IPS-11a (cell line): ENCODE measurements around the gene C22orf39.

Experiments
- H3K4me3 ChIP-seq: one replicate; pipeline ENCODE4 v1.5.1; 2013; ENCODE audit warnings: low read depth, low read length, control low read depth

C22orf39 gene

DNA sequence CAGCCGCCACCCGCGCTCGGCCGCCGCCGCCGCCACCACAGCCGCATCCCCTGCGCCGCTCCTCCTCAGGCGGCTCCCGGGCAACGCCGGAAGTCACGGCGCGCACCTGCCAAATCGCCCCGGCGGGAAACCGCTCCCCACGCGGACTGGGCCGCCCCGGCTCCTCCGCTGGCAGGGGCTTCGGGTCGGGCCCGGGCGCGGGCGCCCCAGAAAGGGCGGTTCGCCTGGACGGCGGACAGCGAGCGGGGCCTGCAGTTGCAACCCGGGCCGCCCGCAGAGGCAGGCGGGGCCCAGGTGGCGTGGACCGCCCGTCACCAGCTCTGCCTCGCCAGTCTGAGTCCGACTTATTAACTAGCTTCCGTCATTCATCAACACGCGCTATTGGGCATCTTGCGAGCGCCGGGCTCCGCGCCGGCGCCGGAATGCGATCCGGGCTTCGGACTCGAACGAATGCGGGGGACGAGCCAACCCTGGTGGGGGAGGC, 15.8 kb downstream of the C22orf39 start, which contains the start of gene HIRA:
HIRA (minus strand) TSS at position 85 of the 484 bp plus-strand sequence. CDS start 257 bp downstream, outside the sequence.
- peak within 1 kb of the TSS; percentile 88 for H3K4me3 ChIP-seq

DNA sequence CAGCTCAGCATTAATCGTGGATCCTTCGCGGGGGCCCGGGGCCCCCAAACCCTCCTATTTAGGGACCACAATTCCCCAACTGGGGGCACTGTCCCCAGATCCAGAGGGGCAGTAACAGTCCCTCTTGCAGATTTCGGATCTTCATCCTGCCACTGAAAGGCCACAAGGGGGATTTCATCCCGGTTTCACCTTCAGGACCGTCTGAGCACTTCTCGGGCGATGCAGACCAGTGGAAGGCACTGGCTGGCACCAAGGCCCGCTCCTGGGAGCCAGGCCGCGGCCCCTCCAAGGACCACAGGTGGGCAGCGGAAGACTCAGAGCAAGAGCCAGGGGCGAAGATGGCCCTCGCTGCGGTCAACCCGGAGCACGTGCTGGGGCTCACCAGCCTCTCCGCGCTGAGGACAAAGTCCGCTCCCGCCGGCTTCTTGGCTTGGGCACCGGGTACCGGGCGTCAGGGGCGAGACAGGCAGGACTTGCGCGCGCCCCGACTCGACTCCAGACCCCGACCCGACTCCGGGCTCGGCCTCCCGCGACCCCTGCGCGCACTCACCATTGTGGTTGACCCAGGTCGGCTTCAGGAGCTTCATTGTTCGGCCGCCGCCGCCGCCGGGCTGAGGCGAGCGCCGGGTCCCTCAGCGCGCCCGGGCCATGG, 16.5 kb downstream of the C22orf39 start:
- peak overlapping the region; percentile 85 for H3K4me3 ChIP-seq

DNA sequence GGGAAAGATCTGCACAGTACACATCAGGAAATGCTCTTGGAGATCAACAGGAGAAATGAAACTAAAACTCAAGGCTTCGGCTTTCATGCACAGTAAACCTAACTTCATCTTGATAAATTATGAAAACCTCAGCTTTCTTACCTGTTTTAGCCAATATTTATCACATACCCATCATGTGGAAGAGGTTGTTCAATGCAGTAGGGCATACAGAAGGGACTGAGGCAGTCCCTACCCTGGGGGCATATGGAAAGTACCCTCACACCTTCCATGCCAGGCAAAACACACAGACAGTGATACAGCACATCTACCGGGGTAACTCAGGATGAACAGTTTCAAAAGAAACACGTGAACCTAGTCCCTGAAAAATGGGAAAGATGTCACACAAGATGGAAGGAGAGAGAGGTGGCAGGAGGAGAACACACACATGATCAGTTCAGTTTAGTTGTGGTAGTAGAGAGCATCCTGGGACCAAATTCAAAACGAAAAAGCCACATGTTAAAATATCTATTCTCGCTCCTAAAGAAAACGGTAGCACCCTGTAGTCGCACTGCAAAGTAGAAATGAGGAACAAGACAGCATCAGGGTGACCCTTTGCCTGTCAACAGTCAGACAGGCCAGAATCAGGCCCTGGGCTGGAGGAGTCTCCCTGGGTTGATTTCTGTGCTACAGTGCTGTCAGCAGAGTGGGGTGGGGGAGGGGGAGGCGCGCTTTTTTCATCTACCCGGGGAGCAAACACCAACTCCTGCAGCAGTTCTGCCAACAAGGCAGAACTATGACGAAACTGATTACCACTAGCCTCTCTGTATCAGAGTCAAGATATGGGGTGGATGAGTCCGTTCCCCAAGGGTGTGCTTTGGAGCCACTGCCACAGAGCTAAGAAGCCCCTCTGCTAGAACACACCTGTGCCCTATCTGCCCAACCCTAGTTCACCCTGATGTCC, 17.3 kb downstream of the C22orf39 start:
- peak overlapping the region; percentile 85 for H3K4me3 ChIP-seq

DNA sequence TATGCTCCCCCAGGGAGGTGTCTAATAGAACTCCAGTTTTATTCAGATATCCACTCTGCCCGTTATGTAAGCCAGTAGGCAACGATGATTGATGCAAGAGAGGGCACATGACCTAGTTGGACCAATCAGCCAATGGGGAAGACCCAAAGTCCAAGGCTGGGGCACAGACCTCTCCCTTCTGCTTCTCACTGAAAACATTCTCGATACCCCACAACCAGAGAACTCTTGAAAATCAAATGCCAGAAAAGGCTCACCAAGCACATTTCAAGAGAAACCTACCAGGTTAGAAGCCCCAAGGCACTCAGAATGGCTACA, 23.4 kb downstream of the C22orf39 start:
- no peak overlapping the region for H3K4me3 ChIP-seq

DNA sequence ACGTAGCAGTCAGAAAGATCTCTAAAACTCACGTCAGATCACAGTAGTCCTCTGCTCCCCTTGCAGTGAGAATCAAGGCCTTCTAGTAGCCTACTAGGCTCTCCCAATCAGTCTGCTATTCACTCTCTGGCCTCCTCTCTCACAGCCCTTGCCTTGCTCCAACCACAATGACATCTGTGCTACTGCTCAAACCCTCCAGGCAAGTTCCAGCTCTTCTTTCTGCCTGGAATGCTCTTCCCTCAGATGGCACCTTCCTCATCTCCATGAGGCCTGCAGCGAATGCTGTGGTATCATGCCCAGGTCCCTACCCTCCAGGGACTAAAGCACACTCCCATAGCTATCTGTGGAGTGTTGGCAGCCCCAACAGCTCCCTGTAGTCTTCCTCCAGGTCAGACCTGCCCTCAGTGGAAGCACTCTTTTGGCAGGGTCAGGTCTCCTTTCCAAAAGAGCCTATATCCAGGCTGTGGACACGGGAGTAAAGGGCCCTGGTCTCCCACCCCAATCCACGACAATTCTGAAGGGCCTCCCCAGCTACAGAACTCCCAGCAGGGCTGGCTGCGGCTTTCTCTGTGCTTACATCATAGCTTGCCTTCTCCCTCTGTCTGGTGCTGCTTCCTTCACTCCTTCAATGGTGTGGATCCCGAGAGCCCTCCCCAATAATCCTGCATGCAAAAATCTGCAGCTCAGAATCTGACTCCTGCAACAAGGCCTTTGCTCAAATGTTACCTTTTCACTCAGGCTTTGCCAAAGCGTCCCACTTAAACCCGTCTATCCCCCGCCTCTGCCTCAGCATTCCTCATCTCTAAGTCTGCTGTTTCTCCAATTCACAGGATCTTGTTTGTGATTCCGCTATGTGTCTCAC, 24.8 kb downstream of the C22orf39 start:
- no peak overlapping the region for H3K4me3 ChIP-seq

DNA sequence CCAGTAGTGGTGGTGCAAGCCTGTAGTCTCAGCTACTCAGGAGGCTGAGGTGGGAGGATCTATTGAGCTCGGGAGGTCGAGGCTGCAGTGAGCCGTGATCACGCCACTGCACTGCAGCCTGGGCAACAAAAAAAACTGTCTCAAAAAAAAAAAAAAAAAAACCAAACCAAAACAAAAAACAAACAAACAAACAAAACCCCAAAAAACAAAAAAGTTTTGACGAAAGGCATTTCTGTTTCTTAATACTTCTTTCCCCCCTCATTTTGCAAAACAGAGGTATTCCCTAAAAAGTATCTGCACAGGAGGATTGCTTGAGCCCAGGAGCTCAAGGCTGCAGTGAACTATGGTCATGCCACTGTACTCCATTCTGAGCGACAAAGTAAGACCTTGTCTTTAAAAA, 27.2 kb downstream of the C22orf39 start:
- H3K4me3 ChIP-seq: no peak overlapping the region

DNA sequence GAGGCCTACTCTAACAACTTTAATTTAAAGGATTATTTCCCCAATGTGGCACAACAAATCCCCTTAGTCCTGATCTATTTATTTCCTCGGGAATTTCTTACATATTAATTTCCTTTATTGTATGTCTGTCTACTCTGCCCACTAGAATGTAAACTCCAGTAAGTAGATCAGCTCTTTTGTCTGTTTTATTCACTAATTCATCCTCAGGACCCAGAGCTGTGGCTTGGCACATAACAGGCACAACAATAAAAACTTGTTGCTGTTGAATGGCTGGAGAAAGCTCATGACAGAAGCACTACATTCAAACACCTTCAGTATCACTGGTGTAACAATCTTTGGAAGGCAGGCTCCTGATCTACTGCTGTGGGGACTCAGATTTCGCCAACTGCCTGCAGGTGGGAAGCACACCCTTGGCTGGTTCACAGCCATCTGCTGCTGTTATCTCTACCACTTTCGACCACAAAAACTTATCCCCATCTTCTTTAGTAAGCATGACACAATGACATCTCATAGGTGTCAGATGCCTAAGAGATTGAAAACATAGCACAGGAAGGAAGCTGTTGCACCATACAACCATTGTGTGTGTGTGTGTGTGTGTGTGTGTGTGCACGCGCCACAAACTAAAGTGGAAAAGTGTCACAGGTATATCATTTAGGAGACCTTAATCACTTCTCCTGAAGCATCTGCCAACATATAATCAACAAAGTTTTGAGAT, 27.9 kb downstream of the C22orf39 start:
- no peak overlapping the region for H3K4me3 ChIP-seq

DNA sequence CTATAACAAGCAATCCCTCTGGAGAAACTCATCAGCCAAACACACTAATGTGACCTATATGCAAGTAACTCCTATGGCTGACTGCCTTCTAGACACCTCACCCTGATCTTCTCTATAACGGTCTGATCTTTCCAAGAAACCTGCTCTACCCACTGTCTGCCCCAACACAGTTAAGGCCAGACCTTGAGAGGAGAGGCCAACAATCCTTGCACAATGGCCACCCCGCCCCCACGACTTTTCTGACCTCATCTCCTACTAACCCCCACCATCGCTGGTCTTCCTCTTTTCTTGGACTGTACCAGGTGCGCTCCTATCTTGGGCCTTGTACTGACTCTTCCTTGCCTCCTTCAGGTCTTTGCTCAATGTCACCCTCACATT, 28.4 kb downstream of the C22orf39 start:
- no peak overlapping the region for H3K4me3 ChIP-seq

DNA sequence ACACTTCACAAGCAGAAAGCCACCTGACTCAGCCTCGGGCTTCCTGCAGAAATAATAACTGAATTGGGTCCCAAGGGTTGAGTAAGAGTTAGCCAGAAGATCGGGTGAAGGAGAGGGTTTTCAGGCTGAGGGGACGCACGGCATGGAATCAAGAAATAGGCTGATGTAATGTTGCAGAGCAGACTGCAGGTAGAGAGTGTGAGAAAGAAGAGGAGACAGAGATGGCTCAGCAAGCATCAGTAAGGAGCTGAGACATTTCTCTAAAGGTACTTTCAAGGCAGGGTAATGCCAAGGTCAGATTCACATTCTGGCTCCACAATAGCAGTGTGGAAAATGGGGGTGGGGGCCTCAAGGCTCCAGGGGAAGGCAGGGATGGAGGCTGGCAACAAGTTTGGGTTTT, 34.6 kb downstream of the C22orf39 start:
- H3K4me3 ChIP-seq: no peak overlapping the region

DNA sequence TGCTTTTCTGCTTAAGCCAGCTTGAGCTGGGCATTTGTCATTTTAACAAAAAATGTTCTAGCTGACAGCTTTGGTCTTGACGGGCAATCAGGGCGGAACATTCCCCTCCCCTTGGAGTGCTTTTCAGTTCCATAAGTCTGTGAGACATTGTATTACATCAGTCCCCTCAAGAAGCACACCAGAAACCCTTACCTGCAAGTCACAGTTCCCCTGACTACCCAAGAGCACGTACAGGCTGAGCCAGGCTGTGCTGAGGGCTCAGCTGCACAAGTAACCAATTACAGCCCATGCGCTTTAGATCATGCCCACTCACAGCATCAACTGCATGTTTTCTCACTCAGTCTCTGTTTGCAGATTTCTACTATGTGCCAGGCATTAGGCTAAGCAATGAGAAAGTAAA, 35.0 kb downstream of the C22orf39 start:
- H3K4me3 ChIP-seq: no peak overlapping the region

DNA sequence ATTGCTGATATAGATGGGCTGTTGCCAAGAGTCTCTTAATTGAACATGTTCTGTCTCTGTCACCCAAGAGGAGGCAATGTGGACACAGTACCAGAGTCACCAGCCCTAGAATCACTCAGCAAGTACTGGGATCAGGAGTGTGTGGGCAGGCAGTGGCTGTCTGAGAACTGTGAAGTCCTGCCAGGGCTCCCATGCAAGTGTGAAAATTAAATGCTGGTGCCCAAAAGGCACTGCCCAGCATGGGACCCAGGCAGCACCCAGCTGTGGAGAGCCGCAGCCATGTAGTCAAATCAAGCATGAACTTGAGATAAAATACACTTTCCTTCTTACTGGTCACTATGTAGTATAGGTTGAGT, 35.8 kb downstream of the C22orf39 start:
- H3K4me3 ChIP-seq: no peak overlapping the region

DNA sequence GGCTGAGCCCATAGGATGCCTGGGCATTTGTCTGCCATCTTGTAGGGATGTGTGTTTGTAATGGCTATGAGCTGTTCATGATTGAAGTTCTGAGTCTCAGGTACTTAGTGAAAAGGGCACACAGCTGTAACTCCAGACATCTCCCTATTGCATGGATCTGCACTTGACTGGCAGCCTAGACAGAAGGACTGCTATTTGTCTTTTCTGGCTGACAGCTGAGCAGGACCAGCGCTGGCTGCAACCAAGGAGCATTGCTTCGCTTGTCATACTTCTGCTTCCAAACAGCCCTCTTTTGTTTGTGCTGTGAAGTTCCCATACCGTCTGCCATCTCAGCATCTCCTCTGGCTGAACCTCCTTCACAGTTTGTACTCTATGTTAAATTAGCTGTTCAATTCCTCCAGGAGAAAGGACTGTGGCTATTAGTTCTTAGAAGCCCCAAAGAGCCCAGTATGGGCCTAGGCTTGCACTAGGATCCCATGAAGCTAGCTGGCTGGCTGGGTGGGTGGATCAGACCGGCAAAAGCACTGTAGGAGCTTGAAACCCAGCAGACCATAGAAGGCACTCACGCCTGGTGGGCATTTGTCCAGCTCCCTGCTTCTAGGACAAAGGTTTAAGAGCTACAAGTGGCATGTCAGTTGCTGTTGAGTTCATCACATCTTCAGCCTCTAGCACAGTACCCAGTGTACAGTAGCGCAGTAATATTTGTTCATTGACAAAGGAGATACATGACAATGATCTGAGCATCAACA, 36.4 kb downstream of the C22orf39 start:
- no peak overlapping the region for H3K4me3 ChIP-seq

DNA sequence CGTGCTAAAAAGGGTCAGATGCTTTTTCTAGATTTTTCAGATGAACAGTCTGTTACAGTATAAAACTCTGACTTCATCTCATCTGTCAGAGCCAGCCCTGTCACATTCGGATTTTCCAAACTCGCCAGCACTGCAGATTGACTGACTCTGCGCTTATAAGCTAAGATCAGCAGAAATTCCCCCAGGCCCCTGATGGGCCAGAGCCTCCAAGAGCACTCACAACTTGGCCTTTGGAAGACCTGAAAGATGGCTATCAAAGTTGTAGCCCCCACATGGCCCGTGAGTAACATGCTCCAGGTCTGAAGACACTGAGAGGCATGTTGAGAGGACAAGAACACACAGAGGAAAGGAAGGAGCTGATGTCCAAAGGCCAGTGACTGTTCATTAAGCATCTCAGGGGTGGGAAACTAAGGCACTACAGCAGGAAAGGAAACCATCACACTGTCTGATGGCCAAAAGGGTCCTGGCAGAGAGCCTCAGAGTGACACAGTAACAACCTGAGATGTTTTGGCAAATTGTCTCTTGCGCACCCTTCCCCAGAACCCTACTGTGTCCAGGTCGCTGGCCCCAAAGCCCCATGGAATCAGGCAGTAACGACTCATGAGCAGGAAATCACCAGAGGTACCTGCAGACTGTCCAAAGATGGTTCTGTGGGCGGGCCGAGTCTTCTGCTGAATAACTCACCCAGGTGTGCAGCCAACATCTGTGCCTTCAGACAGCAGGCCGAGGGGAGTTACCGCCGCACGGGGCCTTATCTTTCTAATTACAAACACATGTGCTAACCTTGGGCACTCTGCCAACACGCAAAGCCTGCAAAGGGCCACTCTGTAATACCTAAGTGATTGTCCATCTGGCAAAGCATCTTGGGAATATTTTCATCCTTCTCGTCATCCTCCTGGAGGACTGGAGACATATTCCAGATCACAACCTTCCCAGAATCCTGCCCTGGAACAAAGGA, 39.6 kb downstream of the C22orf39 start:
- H3K4me3 ChIP-seq: no peak overlapping the region

DNA sequence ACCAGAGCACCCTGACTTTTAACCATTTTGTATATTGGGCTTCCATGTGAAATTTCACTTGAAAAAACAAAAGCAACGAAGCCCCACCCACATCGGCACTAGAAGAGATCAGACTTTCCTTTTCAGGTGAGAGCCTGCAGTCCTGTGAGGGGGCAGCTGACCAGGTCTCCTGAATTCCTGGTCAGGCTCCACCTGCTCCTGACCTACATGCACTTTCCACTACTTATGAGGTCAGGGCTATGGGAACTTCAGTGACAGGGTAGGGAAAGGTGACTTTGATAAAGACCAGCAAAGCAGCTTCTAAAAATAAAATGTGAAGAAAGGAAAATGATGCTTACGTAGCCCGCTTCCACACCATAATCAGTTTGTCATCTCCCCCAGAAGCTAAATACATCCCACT, 40.7 kb downstream of the C22orf39 start:
- H3K4me3 ChIP-seq: no peak overlapping the region

DNA sequence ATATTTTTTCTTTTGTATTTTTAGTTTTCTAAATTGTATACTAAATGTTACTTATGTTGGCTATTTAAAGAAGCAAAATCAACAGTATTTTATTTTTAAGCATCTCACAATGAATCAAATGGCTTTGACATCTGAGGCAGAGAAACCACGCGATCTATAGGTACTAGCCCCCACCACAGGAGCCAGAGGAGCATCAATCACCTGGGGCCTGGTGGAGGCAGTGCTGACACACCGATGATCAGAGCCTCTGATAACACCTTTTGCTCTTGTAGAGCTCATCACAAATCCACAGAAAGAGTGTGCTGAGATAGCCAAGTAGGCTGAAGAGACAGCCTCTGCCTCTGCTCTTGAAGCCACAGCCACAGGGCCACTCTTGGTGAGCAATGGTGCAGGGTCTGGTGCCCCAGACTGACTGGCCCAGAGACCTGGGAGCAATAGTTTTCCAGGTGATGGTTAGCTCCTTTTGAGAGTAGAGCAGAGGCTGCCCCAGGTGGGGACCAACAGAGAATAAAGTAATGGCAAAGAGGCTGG, 41.2 kb downstream of the C22orf39 start:
- no peak overlapping the region for H3K4me3 ChIP-seq

DNA sequence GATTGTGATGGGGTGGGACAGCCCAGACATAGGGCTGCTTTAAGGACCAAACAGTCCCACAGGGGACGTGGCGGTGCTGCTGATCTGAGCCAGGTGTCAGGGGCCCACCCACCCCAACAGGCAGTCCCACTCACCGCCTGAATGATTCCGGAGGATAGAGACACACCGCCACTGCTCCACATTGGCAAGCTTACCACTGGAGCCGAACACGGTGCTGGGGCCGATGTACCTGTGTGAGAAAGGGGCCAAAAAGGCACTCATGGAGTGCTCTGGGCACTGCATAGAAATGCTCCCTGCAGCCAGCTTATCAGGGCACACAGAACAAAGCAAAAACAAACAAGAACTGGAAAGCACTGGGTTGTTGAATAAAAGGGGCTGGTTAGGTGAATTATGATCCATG, 41.9 kb downstream of the C22orf39 start:
- no peak overlapping the region for H3K4me3 ChIP-seq

DNA sequence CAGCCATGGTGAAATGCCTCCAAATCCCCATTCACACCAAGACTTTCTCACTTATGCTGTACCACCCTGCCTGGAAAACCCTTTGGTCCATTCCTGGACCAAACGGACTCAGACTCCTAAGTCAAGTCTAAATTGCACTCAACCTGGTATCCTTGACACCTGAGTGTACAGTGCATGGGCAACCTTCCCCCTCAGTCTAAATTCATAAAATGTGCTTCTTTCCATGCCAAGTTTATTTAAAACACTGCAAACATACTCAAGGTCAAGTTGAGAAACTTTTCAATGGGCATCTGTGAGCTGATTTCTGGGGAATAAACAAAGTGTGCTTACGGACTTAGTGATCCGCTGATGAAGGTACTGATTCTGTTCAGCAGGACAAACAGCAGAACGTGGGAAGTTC, 42.4 kb downstream of the C22orf39 start:
- H3K4me3 ChIP-seq: no peak overlapping the region

DNA sequence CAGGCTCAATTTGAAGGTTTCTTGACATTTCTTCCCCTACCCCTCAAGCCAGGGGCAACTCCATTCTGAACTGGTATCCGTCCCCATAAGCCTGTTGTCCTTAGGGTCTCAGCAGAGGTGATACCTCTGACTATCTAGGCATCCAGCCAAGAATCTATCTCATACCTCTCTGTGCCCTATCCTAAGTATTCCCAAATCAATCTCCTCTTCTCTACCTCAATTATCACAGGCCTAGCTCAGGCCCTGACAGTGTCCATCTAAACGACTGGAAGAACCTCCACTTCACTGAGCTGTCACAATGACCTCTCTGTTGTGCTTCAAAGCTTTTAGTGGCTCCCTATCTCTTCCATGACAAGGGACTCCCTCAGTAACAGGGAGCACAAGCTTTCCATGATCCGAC, 42.8 kb downstream of the C22orf39 start:
- H3K4me3 ChIP-seq: no peak overlapping the region
